Hepatic stellate cell (primary cell): ENCODE results near the gene ZNF48.
A peak's percentile ranks its signal among the peaks of the same experiment; 100 is the strongest.

Experiments
- DNase-seq: peaks from one replicate; pipeline ENCODE4 v3.0.0; 2011; ENCODE audit warnings: low spot score

Gene ZNF48

DNA sequence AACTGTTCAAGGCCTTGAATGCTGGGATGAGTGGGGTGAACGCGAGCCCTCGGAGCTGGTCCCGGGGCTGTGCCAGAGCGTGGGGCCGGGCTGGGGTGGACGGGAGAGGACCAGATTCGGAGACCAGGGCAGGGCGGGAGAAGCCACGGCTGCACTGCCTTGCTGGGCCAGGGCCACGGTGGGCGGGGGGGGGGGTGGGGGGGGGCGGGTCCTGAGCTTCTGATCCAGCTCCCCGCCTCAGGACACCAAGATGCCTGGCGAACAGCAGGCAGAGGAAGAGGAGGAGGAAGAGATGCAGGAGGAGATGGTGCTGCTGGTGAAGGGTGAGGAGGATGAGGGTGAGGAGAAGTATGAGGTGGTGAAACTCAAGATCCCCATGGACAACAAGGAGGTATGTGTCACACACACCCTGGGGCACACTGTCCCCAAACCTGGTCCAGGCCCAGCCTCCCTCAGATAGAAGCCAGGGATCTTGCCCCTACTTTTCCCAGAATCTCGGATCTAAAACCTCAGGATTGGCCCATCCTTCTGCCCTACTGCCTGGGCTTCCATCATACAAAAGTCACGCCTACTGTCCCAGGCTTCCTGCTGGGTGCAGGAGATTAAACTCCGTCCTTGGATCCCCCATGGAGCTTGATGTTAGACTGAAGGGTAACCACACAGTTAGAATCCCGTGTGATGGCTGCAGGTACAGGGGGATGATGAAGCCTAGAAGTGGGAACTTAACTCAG lies 12.7 kb downstream of the ZNF48 start:
- DNase-seq, result no peak

DNA sequence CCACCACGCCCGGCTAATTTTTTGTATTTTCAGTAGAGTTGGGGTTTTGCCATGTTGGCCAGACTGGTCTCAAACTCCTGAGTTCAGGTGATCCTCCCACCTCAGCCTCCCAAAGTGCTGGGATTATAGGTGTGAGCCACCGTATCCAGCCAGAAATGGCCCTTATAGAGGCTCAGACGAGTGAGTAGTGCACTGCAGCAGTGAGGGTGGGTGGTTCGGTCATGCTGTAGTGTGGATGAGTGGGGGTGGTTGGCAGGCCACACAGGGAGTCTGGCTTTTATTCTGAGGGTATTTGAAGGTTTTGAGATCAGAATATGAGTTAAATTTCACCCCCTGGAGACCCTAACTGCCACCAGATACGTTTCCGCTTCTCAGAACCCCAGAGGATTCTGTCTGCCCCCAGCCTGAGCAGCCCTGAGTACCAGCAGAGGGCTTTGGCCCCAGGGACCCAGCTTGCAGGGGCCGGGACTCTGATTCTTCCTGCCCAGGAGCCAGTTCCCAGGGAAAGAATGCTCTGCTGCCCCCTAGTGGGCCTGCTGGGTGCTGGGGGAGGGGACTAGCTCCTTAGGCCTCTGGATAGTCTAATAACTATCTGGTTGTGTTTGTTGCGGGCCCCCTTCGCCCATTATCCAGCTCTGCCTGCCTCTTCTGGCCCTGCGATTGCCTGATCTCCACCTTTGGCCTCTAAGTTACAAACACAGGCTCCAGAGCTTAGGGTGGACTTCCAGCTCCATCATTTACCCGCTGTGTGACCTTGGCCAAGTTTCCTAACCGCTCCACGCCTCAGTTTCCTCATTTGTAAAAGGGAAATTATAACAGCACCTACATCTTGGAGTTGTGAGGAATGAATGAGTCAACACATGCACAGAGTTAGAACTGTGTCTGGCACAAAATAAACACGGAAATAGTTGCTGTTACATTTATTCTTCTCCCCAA lies 14.2 kb downstream of the ZNF48 start:
- peak; percentile 91 for DNase-seq

DNA sequence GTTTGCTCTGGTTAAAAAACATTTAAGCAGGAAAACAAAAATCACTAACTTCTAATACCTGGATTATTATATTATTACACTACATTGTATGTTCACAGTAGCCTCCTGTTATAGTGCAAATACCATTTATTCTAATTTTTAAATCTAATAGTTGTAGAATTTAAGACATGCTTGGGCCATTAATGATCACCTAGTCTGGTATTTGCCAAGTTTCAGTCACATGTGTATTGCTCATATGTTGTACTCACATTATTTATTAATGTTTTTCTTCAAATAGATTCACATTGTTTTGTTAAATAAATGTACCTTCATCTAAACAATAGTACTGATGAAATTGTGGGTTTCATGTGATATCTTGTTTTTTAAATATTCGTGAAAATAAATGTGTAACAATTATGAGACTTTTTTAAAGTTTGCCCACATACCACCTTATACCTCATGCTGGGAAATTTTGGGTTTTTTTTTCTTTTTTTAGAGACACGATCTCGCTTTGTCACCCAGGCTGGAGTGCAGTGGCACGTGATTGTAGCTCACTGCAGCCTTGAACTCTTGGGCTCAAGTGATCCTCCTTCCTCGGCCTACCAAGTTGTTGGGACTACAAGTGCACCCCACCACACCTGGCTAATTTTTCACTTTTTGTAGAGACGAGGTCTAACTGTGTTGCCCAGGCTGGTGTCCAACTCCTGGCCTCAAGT lies 18.0 kb downstream of the ZNF48 start:
- DNase-seq, result no peak

DNA sequence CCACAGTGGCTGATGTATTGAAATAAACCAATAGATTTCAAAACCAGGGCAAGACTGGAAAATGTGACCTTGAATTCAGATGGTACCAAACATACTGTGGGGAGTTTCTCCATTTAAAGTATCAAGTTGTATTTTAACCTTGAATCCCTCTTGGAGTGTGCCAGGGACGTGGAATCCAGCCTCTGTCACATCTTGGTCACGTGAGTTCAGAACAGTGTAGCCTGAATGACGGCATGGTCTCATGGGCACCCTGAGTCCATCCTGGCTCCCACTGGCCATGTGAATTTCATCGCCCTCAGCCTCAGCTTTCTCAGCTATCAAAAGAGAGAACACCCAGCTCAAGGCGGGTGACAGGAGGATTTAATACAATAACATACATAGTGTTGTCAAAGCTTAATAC lies 18.9 kb downstream of the ZNF48 start:
- DNase-seq, result no peak

DNA sequence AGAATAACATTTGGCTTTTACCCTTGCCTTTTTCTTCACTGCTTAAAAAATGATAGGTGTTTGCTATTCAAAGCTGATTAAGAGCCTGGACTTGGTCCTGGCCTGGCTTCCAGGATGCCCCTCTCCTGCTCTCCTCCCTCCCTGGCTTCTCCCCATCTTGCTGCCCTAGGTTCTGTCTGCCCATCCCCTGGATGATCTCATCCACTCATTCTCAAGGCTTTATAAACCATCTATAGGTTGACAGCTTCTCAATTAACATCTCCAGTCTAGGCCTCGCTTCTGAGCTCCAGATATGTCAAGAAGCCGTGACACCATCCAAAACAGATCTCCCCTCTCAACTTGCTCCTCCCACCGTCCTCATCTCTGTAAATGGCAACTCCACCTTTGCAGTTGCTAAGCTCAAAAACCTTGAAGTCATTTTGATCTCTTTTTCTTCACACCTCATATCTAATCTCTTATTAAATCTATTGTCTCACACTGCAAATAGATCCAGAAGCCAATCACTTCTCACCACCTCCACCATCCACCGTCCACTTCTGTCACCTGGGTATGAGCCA lies 20.9 kb downstream of the ZNF48 start:
- DNase-seq, result no peak

DNA sequence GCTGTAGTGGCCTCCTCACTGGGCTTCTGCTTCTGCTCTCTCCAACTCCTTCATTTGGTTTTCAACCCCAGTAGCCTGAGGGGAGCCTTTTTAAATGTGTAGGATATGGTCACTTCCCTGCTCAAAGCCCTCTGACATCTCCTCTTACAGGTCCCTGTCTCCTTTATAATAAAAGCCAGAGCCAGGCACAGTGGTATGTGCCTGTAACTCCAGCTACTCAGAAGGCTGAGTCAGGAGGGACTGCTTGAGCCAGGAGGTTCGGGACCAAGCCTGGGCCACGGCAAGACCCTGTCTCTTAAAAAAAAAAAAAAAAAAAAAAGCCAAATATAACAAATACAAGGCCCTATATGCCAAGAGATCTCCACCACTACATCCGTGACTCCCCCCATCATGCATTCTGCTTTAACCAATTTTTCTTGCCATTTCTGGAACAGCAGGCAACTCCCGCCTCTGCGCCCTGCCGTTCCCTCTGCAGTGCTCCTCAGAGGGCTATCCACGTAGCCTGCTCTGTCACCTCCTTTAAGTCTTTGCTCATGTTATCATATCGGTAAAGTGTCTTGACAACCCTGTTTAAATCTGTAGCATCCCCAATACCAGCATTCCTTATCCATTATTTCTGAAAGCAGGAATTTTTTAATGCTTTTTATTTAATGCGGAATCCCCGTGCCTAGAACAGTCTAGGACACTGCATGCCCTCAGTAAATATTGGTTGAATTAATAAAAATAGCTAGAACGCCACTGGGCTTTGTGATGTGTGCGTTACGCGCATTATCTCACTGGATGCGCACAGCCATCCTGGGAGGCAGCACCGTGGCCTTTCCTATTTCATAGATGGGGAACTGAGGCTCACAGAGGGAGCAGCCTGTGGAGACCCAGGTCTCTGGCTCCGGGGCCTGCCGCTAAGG lies 21.7 kb downstream of the ZNF48 start:
- no peak for DNase-seq

DNA sequence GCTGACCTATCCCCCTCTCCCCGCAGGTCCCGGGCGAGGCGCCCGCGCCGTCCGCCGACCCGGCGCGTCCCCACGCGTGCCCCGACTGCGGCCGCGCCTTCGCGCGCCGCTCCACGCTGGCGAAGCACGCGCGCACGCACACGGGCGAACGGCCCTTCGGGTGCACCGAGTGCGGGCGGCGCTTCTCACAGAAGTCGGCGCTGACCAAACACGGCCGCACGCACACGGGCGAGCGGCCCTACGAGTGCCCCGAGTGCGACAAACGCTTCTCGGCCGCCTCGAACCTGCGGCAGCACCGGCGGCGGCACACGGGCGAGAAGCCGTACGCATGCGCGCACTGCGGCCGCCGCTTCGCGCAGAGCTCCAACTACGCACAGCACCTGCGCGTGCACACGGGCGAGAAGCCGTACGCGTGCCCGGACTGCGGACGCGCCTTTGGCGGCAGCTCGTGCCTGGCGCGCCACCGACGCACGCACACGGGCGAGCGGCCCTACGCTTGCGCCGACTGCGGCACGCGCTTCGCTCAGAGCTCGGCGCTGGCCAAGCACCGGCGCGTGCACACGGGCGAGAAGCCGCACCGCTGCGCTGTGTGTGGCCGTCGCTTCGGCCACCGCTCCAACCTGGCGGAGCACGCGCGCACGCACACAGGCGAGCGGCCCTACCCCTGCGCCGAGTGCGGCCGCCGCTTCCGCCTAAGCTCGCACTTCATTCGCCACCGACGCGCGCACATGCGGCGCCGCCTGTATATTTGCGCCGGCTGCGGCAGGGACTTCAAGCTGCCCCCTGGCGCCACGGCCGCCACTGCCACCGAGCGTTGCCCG lies 22.5 kb downstream of the ZNF48 start:
- DNase-seq, result peak; percentile 82

DNA sequence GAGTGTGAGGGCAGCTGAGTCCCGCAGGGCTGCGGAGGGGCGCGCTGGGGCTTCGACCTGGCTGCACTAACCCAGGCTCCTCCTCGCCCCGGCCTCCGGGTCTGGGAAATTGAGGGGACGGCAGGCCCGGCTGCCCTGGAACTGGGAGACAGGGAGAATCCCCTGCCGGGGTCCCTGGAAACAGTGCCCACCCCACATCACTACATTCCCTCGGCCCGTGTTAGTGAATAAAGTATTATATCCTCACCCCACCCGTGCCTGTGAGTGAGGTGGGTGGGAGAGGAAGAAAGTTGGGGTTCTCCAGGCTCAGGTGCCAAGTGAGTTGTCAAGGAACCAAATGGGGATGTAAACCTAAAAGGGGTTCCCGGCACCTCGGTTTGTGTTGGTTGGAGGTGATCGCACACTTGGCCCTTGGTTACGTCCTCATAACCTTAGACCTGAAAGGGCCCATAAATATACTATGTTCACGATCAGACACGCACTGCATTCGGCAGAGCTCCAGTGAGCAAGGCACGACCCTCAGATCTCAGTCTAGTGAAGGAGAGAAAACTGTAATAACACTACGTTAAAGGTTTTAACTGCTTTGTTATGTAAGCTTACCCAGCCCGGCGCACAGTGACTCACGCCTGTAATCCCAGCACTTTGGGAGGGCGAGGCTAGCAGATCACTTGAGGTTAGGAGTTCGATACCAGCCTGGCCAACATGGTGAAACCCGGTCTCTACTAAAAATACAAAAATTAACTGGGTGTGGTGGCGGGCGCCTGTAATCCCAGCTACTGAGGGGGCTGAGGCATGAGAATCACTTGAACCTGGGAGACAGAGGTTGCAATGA lies 23.3 kb downstream of the ZNF48 start:
- DNase-seq, result no peak

DNA sequence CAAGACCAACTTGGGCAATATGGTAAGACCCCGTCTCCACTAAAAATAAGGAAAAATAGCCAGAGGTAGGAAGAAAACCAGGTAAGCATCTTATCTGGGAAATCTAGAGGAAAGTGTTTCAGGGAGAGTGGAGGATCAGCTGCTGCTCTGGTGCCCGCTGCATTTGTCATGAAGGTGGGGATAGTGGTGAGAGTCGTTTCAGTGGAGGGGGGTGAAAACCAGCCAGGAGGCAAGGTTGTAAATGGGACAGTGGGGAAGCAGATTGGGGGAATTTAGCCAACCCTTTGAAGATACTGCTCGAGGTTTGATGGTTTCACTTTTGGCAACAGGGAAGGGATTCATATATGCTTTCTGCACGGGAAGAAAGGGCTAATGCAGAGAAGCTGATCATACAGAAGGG lies 25.8 kb downstream of the ZNF48 start:
- DNase-seq, result no peak

DNA sequence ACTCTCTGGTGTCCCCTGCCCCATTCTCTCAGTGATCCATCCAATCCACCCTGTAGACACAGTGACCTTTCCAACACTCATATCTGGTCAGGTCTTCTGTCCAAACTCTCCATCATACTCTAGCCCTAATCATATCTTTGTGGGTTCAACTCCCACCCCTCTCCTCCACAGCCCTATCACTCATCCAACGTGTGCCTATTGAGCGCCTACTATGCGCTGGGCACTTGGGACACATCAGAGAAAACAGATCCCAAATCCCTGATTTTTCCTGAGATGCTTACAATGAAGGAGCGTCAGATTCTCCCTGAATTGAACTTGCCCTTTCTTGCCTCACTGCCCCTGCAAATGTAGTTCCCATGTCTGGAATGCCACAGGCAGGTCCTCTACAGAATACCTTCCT lies 32.8 kb downstream of the ZNF48 start:
- DNase-seq, result no peak

DNA sequence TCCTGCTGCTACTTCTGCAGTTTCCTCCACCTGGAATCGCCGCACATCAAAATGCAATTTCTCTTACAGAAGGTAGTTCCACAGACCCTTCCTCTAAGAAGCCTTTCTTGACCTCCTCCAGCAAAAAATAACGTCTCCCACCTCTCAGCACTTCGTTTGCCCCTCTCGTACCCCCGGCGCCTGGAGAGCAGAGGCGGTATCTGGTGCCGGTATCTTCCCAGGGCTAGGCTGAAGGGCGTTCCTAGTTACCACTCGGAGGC lies 34.1 kb downstream of the ZNF48 start:
- DNase-seq, result no peak

DNA sequence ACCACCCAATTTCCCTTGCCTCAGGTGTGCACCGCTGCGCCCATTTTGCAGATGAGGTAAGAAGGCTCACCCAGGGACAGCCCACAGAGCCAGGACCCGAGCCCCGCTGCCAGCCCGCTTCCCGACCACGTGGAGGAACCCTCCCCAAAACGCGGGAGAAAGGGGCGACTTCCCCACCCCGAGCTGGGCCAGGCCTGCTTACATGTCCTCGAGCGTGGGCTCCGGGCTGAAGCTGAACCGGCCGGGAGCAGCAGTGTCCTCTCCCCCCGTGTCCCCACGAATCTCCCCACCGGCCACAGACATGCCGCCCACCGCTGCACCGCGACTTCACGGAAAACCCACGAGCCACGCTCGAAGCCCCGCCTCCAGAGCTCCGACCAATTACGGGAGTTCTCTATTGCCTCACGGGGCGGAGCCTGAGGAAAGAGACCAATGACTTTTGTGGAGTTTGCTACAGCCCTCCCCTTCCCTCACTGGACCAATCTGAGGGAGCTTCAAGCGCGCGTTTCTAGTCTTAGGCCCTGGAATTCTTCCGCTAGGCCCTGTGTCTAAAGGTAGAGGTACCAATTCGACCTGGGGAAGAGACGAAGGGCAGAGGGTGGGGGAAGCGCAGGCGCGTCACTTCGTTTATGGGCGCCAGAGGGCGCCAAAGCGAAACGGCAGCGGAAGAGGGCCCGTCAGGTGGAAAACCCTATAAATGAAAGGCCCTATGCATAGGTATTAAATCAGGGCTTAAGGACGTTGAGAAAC lies 34.6 kb downstream of the ZNF48 start, which contains the start of gene DCTPP1:
DCTPP1 (minus strand) TSS at position 353 of the 750 bp plus-strand sequence; CDS start at position 303, 50 bp downstream.
- DNase-seq, result peak; percentile 97

DNA sequence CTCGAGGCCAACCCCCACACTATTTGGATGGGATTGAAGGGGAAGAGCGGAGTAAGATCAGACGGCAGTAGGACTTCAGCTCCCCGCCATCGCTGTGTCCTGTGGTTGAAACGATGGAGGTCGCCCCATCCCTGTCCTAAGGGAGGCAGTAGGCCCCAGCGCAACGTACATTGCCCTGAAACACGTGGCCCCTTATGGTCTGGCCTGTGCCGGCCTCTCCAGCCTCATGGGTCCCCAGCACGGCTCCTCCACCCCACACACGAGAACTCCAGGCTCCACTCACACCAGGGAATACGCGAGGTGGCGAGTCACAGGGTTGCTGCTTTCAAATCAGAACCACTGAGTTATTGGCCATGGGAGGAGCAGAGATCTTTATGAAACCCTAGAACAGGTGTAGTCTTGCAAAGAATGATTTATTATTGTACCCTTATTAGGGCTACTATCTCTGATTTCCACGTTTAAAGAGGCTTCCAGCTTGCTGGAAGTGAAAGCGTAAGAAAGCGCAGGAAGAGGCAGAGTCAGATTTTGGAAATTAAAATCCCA lies 35.3 kb downstream of the ZNF48 start:
- DNase-seq, result no peak

DNA sequence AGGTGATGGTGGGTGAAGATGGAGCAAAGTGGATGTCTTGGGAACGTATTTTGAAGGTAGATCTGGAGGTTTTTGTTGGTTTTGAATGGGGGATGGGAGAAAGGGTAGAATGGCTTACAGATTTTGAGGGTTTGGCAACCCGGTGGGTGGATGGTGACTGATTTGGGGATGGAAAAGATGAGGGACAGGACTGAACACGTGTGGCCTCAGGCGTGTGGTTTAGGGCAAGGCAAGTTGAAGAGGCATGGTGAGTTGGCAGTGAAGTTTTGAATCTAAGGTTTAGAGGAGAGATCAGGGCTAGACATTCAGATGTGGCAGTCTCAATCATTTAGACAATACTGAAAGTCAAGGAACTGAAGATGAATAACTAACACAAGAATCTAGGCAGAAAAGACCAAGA lies 39.6 kb downstream of the ZNF48 start:
- DNase-seq, result no peak

DNA sequence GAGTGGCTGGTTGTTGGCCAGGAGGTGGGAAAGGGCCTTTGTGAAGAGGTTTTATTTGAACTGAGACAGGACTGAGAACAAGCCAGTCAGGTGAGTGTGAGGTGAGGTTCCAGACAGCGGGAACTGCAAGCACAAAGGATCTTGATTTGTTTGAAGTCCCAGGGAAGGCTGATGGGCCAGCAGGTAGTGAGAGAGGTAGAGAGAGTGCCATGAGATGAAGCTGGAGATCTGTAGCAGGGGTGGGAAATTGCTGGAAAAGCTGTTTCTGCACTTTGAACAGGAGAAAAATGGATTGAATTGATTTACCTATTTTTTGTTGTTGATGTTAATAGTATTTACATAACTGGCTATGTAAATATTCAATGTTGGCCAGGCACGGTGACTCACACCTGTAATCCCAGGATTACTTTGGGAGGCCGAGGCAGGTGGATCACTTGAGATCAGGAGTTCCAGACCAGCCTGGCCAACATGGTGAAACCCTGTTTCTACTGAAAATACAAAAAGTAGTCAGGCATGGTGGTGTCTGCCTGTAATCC lies 42.4 kb downstream of the ZNF48 start:
- DNase-seq, result no peak

DNA sequence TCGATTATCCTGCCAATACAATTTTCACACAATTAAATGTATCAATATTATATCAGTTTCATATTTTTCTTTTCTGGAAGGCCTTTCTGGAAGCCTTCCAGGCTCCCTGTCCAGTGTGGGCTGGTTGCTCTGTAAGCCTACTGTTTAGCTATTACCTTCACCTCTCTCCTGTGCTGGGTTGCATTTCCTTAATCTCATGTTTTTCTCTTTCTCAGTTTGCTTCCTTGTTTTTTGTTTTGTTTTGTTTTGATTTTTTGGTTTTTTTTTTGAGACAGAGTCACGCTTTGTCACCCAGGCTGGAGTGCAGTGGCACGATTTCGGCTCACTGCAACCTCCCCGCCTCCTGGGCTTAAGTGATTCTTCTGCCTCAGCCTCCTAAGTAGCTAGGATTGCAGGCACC lies 43.6 kb downstream of the ZNF48 start:
- DNase-seq, result no peak

DNA sequence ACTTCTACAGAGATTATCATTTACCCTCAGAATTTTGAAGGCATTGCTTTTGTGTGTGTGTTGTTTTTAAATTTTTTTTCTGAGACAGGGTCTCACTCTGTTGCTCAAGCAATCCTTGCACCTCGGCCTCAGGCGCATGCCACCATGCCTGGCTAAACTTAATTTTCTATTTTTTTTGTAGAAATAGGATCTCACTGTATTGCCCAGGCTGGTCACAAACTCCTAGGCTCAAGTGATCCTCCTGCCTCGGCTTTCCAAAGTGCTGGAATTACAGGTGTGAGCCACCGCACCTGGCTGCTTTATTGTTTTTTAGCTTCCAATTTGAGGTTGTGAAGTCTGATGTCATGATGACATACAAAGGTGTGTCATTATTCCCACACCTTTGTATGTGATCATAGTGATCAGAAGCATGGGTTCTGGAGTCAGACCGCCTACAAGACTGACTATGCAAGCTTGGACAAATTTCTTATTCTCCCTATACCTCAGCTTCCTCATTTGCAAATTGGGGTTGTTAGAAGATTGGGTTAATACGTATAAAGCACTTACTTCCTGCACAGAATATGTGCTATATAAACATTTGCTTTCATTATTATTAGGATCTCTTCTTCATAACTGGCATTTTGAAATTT lies 44.6 kb downstream of the ZNF48 start:
- DNase-seq, result no peak

DNA sequence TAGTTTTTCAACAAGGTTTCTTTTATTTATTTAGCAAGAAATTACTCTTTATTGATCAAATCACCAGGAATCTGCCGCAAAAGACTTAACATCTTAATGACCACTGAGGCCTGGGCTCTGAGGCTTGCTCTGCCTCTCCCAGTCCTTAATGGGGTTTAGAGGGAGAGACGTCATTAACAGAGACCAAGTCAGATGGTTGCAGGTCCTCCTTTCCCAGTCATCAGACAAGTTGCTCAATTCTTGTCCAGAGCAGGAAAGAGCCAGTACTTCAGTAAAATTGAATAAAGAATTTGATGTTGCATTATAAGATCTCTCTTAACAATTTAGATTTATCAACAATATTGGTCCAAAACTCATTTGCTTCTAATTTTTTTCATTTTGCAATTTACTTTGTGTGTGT lies 48.4 kb downstream of the ZNF48 start:
- no peak for DNase-seq
